Stimulated activated CD4-positive, alpha-beta T cell treated with anti-CD3 and anti-CD28 coated beads, Interleukin-15, amount 100 ng/mL, for 24 hours (primary cell): ENCODE measurements around the gene TEX51.

Experiments used
- DNase-seq: peaks from one replicate; pipeline ENCODE4 v3.0.0-alpha.2; 2020

TEX51 gene

DNA sequence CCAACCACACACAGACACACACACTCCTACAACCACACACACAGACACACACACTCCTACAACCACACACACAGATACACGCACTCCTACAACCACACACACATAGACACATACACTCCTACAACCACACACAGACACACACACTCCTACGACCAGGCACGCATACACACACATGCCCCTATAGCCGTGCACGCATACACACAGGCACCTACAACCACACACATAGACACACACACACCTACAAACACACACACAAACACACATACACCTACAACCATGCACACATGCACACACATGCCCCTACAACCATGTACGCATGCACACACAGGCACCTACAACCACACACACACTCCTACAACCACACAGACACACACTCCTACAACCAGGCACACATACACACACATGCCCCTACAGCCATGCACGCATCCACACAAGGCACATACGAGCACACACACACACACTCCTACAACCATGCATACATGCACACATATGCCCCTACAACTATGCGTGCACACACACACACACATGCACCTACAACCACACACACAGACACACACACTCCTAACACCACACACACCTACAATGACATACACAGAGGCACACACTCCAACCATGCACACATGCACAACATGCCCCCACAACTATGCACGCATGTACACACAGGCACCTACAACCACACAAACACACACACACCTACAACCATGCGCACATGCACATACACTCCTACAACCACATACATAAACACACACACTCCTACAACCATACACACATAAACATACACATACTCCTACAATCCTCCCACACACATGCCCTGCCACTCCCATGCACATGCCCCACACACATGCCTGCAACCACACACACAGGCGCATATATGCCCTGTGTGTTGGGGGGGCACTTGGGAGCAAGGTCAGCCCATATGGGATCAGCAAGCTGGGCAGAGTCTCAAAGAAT, 19.1 kb upstream of the TEX51 start:
- no peak for DNase-seq

DNA sequence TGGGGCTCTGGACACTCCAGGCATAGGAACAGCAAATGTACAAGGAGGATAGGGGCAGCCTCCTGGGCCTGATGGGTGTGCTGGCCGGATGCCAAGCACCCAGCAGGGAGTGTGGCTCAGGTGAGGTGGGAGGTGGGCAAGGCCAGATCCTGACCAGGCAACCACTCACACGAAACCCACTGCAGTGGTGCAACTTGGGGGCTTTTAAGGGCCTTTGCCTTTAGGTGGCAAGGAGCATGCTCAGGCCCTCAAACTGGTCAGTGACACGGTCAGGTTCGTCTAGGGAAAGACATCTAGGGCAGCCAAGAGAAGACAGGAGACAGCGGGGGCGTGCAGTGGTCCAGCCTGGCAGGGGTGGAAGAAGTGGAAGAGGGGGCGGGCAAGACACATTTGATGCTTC, 18.4 kb upstream of the TEX51 start:
- DNase-seq: no peak

DNA sequence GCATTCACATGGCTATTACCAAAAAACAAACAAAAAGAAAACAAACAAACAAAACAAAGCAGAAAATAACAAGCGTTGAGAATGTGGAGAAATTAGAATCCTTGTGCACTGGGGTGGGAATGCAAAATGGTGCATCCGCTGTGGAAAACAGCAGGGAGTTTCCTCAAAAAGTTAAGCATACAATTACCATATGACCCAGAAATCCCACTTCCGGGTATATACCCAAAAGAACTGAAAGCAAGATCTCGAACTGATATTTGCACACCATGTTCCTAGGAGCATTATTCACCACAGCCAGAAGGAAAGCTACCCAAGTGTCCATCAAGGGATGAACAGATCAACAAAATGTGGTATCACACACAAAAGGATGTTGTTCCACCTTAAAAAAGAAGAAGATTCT, 17.9 kb upstream of the TEX51 start:
- no peak for DNase-seq

DNA sequence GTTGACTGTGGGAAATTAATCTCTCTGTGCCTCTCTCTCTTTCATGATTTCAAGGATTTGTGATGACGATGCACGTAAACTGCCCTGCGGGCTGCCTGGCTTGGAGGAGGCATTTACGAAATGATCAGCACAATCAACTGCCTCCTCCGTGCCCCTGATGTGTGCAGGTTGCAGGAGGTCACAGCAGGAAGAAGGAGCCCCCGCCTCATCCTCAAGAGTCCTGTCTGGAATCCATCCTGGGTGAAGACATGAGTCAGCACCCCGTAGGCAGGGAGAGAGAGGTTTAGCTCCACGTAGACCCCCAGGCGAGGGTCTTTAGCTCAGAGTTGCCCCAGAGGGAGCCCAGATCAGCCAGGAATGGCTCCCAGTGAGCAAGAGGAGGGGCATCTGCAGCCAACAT, 17.1 kb upstream of the TEX51 start:
- DNase-seq: no peak

DNA sequence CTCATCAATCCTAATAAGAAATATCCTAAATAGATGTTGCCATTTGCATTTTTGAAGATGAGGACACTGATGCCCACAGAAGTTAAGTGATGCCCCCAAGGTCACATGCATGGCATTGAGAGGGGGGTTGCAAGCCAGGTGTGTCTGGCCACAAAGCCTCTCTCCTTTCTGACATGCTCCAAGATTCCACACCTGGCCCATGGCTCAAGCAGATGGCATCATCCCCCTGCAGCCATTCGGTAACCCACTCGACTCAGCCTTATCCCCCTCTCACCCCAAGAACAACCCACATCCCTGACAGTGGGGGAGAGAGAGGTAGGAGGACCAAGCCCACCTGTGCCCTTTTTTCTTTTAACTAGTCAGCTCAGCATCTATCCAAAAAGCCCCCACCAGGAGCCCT, 16.5 kb upstream of the TEX51 start:
- DNase-seq: no peak

DNA sequence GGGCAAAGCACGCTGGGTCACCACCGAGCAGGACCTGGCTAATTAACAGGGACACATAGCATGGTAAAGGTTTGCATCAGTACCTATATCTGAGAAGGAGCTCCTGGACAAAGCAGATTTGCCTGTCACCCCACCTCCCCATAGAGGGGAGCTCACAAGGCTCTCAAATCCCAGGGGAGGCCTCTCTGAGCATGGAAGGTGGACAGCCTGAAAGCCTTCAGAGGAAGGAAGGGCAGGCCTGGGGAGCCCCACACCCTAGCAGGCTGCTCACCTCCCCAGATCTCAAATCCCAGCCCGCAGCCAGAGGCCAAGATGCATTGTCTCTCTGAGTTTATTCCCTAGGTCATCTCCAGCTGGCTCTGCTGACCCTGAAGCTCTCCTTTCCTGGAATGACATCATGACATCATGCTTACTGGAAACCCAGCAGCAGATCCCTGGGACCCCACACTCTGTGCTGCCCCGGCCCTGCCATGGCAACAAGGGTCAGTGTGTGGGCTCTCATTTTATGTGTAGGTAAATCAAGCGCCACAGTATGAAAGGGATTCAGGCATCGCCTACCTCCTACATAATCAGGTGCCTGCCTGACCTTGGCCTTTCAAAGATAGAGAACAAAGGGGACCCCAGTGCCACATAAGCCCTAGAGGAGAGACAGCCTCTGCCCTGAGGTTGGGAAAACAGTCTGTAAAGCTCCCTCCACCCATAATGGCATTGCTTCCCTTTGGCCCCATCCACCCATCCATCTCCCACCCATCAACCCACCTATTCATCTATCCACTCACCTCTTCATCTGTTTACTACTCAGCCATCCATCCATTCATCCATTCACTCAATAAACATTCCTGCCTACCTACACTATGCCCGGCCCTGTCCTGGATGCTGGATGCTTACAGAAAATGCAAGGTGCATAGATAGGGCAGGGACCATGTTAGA, 15.7 kb upstream of the TEX51 start:
- no peak for DNase-seq

DNA sequence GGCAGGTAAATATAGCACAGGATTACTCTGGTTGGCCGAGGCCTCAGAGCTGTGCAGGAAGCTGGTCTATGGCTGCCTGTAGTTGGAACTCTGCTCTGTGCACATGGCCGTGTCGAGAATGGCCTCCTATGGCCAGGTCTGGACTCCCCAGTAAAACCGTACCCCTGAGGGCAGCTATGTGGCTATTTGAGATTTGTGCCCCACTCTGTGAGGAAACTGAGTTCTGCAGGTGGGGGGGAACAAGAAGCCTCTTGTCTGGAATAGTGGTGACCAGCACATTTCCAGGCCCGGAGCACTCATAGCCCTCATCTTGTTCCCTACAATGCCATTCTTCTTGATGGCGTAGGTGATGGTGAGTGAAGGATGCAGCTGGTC, 15.0 kb upstream of the TEX51 start:
- DNase-seq: no peak

DNA sequence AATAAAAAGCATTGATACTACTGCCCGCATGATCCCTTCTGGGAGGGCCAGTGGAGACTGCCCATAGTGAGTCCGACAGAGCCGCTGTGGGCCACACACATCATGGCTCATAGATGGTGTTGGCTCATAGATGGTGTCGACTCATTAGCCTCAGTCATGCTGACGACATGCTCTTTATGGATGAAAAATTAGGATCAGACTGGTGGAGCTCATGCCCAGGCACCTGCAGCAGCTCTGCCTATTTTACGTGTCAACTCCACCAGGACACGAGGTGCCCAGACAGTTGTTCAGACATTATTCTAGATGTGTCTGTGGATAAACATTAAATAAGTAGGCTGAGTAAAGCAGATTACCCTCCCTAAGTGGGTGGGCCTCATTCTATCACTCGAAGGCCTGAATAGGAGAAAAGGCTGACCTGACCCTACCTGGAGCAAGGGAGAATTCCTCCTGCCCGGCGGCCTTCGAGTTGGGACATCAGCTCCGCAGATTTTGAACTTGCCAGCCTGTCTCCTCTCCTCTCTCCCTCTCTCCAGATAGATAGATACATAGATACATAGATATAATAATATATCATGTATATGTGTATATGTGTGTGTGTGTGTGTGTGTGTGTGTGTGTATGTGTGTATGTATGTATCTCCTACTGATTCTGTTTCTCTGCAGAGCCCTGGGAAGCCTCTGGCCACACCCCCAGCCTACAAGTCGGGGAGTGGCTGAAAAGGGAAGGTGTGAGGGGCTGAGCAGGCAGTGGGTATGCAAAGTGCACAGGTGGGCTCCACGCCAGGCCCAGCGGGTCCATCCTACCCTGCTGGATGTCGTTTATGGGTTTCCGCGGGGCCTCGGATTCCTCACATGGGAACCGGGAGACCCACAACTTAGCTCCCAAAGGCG, 13.6 kb upstream of the TEX51 start:
- no peak for DNase-seq

DNA sequence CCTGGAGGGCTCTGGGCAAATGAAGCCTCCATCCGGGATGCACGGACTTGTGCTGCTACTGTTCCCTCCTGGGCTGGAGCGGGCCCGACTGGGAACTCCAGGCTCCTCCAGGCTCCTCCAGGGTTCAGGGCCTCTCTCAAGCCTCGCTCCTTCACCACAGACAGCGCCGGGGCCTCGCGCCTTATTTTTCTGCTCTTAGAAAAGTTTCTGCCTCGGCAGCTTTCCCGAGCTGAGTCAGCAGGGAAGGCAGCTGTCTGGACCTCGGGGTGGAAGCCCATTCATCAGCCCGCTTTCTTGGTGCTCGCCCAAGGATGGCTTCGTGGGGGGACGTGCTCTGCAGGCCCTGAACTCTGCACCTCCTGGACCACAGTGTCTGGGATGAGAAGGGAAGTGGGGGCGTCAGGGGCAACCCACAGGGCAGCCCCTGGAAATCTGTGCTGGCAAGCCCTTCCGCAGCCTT, 12.9 kb upstream of the TEX51 start:
- no peak for DNase-seq

DNA sequence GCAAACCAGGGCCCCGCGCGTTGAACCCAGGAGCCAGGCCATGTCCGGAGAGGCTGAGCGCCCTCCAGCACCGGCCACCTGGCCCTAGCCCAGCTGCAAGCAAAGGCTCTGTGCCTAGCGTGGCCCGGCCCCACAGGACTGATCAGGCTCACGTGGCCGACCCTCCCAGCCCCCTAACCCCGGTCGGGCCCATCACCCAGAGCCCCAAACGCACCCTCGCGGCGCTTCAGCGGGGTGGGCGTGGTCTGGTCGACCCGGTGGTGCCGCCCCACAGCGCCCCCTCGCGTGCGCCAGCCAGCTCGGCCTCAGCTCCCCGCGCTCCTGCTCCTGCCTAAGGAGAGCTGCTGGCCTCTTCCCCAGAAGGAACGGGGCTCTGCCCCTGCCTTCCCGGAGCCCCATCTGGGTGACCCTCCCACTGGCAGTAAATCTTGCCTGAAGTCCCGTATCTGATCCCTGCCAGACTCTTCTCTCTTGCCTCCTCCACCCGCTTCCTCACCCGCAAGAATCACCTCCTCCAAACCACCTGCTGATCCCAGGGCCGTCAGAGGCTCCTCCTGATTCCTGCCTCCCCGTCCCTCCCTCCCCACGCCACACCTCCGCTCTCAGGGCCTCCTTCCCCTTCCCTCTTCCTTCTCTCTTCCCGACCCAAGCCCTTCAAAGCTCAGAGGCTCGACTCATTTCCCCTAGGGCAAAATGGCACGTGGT, 12.3 kb upstream of the TEX51 start:
- DNase-seq: peak; percentile 79

DNA sequence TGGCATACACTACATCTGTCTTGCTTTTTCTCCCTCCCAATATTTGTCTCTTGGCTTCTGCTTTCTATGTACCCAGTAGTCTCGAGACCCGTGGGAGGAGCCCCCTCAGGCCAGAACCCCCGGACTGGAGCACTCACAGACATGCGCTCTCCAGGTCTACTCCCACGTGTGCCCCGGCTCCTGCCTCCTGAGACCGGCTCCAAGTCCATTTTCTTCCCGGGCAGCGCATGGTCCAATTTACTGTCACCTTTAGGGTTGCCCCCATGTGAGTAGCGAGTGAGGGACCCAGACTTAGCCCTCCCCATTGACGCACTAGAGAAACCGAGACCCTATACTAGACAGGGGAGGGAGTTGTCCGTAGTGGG, 11.8 kb upstream of the TEX51 start:
- DNase-seq: no peak

DNA sequence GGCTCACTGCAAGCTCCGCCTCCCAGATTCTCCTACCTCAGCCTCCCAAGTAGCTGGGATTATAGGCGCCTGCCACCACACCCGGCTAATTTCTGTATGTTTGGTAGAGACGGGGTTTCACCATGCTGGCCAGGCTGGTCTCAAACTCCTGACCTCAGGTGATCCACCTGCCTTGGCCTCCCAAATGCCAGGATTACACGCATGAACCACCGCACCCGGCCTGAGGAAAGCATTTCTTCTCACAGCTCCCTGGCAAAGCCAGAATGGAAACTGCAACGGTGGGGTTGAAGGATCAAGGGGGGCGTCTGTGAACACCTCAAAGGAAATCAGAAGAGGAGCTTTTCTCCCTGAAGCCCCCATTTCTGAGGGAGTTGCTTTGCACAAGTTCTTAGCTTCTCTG, 11.2 kb upstream of the TEX51 start:
- DNase-seq: no peak

DNA sequence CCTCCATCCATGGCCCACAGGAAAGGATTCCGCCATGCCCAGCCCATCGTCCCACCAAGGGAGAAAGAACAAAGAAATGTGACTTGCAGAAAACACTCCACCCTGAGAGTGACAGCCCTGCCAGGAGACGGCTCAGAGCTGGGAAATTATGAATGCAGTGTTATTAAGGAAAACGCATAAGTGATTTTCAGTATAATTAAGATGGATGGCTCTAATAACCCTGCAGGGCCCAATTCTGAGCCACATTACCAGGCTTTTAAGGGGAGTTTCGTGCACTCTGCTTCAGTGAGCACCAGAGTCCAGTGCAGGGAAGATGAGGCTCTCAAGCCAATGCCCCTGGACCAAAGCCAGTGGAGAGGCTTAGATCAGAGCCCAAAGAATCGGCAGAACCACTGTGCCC, 10.6 kb upstream of the TEX51 start:
- DNase-seq: no peak

DNA sequence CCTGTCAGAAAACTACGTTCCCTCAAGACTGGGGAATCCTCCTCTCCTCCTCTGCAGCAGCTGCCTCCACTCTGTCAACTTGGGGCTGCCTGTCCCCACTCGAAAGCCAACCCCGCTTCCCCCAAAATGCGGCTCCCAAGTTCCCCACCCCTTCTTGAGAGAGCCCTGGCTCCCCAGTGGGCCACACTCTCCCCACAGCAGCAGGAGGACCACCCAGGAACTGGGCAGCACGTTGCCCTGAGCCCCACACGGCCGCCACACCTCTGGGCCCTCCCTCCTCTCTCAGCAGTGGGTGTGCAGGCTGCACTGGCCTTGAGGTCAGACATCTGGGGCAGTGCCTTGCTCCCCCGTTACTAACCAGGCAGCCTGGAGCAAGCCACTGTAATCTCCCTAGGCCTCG, 9.6 kb upstream of the TEX51 start:
- DNase-seq: no peak

DNA sequence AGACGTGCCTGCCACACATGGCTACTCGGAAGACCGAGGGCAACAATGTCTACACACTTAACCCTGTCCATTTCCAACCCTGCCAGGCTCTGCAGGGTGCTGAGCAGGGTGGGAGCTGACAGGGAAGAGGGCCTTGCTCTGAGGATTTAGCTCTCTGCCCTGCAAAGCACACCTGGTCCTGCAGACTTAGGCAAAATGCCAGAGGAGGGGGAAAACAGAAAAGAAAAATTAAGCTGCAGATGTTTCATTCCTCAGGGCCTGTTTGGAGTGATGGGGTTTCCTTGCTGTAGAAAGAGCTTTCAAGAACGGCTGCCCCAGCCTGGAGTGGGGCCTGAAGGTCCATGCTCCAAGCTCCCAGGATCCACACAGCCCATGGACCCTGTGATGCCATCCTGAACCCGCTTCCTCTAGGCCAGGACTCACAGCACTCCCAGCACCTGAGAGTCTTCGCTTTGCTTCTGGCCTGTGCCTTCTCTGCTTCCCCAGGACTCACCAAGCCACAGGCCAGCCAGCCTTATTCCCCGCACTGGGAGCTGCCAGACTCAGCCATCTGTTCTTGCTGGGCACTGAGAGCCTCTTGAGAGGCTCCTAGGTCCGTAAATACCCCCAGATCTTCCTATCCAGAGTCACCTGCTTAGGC, 9.1 kb upstream of the TEX51 start:
- no peak for DNase-seq

DNA sequence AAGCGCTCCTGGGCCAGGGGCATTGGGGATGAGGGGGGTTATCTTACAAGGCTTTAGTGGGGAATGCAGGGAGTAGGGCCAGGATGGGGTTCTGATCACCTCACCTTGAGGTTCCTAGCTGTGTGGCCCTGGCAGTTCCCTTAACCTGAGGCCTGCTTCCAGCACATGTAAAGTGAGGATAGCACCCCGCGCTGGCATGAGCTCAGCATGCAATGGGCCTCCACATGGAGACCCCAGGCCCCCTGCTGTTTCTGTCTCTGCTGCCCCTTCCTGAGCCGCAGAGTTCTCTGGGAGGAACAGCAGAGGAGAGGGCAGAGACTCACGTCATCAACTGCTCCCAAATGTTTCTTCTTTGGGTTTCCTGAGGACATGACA, 8.6 kb upstream of the TEX51 start:
- no peak for DNase-seq

DNA sequence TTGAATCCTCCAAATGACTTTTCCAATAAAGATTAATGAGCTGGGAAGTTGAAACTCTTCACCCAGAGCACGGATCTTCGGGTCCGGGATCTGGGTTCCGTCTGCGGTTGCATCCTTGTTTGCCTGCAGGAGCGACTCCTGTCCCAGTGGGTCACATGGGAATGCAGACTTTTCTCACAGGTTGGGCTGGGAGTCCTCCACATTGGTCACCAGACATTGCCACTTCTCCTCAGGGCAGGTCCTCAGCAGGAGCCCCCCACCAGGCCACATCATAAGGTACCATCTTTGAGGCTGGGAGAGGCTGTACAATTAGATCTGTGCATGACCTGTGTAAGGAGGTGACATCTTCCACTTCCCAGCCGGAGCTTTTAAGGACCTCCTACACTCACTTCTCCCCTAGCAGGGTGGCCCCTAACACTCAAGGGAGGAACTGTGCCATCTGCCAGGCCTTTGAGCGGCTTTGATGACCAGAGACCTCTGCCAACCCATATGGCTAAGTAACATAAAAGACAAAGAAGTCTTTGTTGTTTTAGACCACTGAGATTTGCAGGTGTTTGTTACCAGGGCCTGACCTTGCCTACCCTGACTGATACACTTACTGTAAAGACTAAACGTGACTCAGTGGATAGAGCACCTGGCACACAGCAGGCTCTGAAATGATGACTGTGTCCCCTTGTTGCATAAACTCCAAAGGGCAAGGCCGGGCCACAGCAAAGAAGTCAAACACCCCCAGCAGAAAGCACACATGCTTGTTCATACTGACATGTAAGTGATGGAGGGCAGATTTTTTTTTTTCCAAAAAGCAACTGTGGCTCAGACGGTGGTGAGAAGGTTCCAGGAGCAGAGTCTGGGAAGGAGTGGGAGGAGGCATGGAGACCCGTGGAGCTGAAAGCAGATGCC, 7.9 kb upstream of the TEX51 start:
- no peak for DNase-seq

DNA sequence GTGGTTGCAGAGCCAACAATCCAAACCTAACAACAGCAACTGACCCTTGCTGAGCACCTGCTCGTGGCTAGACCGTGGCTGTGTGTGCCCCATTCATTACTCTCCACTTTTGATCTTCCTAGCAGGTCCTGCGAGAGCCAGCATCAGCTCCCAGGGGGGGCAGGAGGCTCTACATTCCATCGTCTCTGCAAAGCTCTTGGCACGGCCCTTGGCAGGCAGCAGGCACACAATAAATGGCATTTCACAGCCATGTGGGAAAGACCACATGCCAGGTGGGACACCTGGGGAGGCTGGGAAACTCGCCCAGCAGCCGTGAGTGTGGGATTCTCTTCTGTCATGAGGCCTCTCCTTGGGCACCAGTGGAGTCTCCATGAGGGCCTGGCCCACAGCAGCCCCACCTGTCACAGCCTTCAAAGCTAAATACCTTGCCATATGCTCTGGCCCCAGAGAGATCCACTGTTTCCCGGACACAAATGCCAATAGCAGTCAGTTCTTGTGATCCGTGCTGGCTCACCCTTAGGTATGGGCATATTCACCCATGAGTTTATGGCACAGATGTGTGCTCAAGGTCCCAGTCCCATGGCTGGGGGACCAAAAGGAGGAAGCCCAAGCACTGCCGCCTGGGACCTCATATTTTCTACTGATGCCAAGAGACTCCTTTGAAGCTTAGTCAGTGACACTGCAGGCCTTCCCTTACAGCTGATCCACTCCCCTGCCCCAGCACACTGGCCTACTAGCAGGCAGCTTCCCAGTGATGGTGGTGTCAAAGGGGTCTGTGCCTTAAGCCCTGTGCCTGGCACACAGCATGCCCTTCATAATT, 6.8 kb upstream of the TEX51 start:
- DNase-seq: no peak

DNA sequence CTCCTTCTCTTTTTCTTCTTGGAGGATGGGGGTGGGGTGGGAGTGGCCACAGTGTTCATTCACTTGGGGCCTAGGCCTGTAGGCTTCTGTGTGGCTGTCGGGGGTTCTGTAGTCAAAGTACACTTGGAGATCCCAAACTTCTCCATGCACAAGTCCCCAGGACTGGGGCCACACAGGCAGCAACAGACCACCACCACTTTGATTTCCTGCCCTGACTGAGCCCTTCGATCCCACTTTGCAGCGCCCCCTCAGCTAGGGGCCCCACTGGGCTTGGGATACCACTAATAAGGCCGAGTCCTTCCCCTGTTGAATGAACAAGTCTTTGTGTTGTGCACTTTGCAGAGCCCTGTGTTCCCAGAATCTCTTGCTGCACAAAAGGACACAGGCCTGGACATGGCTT, 5.5 kb upstream of the TEX51 start:
- DNase-seq: no peak

DNA sequence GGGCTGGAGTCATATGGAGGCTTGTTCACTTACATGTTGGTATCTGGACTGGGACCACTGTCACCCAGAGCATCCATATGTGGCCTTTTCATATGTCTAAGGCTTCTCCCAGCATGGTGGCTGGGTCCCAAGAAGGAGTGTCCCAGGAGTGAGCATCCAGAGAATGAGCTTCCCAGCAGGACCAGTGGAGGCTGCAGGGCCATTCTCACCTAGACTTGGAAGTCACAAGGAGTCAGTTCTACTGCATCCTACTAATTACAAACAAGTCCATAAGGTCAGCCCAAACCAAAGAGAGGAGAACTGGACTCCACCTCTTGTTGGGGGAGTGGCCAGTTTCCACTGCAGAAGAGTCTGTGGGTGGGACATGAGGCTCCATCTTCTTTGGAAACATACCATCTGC, 5.1 kb upstream of the TEX51 start:
- DNase-seq: no peak
